K562 (cell line): ENCODE results near the gene IGF1R. TPM values are rescaled to one million over a fixed set of nuclear protein-coding genes. Genes with fewer than 3 reads are reported as not detected.

Experiments used
- ATAC-seq: fragments of 200-7000 bp; cut with Tn5 transposase; 3 replicates; pipeline ENCODE4 v1.9.1; 2020; ENCODE audit warnings: moderate library complexity
- BruUV-seq: library from RNA; stranded (reverse); fragments of 400-500 nt; replicated peaks from 2 replicates; lab custom pipeline; 2021; lab: Mats Ljungman, UMichigan
- CTCF ChIA-PET: fragments of 300-600 bp; formaldehyde crosslinking; extraction: SDS; loops from one replicate; lab custom pipeline; 2021; ENCODE audit warnings: low intra/inter-chr PET ratio; lab: Yijun Ruan, JAX
- POLR2A ChIA-PET: fragments of 300-600, 350-650 bp; sonication (Branson Sonifier 250); formaldehyde crosslinking; extraction: SDS; loops from one replicate; lab custom pipeline; 2021; ENCODE audit warnings: antibody characterized with exemption, inconsistent platforms; lab: Yijun Ruan, JAX
- DNase-seq, 4 experiments: peaks; one replicate each; pipeline versions ENCODE4 v3.0.0 to v3.0.0-alpha.2; 2011 to 2018; ENCODE audit warnings: low spot score in 3 of 4, mixed read lengths in 3 of 4; ENCODE audit errors: extremely low read depth in 1 of 4
- FAIRE-seq: peaks from 2 replicates; lab custom pipeline; 2011; peaks lifted over from hg19 to GRCh38; lab: Jason Lieb, UNC
- H2AFZ ChIP-seq: 2 replicates; pipeline ENCODE4 v1.6.0; 2011; ENCODE audit warnings: low read depth, low read length, control low read depth, inconsistent platforms
- H3K27ac ChIP-seq: fragments of 200-600 bp; 3 replicates; pipeline ENCODE4 v1.8.0; 2011; ENCODE audit warnings: low read depth, mild to moderate bottlenecking, control low read depth, inconsistent platforms, low read length, moderate library complexity, mixed read lengths; ENCODE audit errors: extremely low read depth
- H3K27me3 ChIP-seq, 2 experiments: fragments of 300-600 bp in 1 of 2; 2 replicates in 1 of 2; 3 replicates in 1 of 2; pipeline versions ENCODE4 v1.6.0 to v1.8.0; 2011; ENCODE audit warnings: inconsistent platforms in 2 of 2, low read length in 2 of 2, mild to moderate bottlenecking in 1 of 2, mixed read lengths in 1 of 2, moderate library complexity in 1 of 2; ENCODE audit not compliant: control insufficient read depth in 2 of 2, insufficient read depth in 2 of 2
- H3K36me3 ChIP-seq: fragments of 300-600 bp; 3 replicates; pipeline ENCODE4 v1.8.0; 2011; ENCODE audit warnings: mild to moderate bottlenecking, low read length, inconsistent platforms; ENCODE audit not compliant: control insufficient read depth, insufficient read depth
- H3K4me1 ChIP-seq, 2 experiments: fragments of 200-600 bp in 1 of 2; replicated peaks in 1 of 2; 2 replicates in 1 of 2; 3 replicates in 1 of 2; pipeline versions ENCODE4 v1.5.1 to v1.8.0; 2011; ENCODE audit warnings: inconsistent platforms in 2 of 2, low read length in 2 of 2, mild to moderate bottlenecking in 1 of 2, mixed read lengths in 1 of 2, moderate library complexity in 1 of 2; ENCODE audit not compliant: control insufficient read depth in 2 of 2, insufficient read depth in 2 of 2
- H3K4me2 ChIP-seq: 2 replicates; pipeline ENCODE4 v1.6.1; 2011; ENCODE audit warnings: low read length, control low read depth, inconsistent platforms, mixed read lengths; ENCODE audit not compliant: insufficient read depth
- H3K4me3 ChIP-seq: fragments of 200-600 bp; sonication (generic), shearing (Covaris generic); 2 replicates; pipeline ENCODE4 v1.5.1; 2016; ENCODE audit warnings: control low read depth, inconsistent platforms
- H3K79me2 ChIP-seq: fragments of 200-600 bp; 3 replicates; pipeline ENCODE4 v1.8.0; 2011; ENCODE audit warnings: low read length, inconsistent platforms; ENCODE audit not compliant: control insufficient read depth, insufficient read depth
- H3K9ac ChIP-seq, 2 experiments: 2 replicates each; pipeline versions ENCODE4 v1.6.0 to v1.6.1; 2011; ENCODE audit warnings: low read depth in 2 of 2, low read length in 2 of 2, control low read depth in 1 of 2, inconsistent platforms in 1 of 2, mild to moderate bottlenecking in 1 of 2, mixed read lengths in 1 of 2; ENCODE audit not compliant: insufficient read depth in 1 of 2
- H3K9me1 ChIP-seq: one replicate; pipeline ENCODE4 v1.6.0; 2011; ENCODE audit warnings: inconsistent platforms, mild to moderate bottlenecking, low read length, moderate library complexity; ENCODE audit not compliant: control insufficient read depth, insufficient read depth
- H3K9me3 ChIP-seq: replicated peaks from 2 replicates; pipeline ENCODE4 v1.5.1; 2011; ENCODE audit warnings: low read depth, low read length, inconsistent platforms; ENCODE audit not compliant: control insufficient read depth, insufficient read depth
- H4K20me1 ChIP-seq: replicated peaks from 2 replicates; pipeline ENCODE4 v1.6.1; 2011; ENCODE audit warnings: low read length, inconsistent platforms, mixed read lengths; ENCODE audit not compliant: control insufficient read depth, insufficient read depth
- DACH1 ChIP-seq: fragments of 450-650 bp; IDR thresholded peaks from 2 replicates; pipeline ENCODE4 v1.6.1; 2018; ENCODE audit not compliant: partially characterized antibody
- GTF2E2 ChIP-seq: fragments of 200-800 bp; sonication (Bioruptor generic); IDR thresholded peaks from 2 replicates; pipeline ENCODE4 v1.6.1; 2016; ENCODE audit warnings: missing genetic modification characterization, missing compliant biosample characterization
- HDAC2 ChIP-seq: fragments of 450-650 bp; IDR thresholded peaks from 2 replicates; pipeline ENCODE4 v1.6.1; 2016; ENCODE audit warnings: mild to moderate bottlenecking
- JUND ChIP-seq, 2 experiments: IDR thresholded peaks; 2 replicates in 1 of 2; 3 replicates in 1 of 2; pipeline ENCODE4 v1.6.1; 2011; ENCODE audit warnings: borderline replicate concordance in 2 of 2, low read depth in 2 of 2, low read length in 2 of 2, improper control_type of control experiment in 1 of 2, missing biosample characterization in 1 of 2, missing genetic modification characterization in 1 of 2, missing genetic modification reagents in 1 of 2
- MBD1 ChIP-seq: fragments of 250-450 bp; sonication (Bioruptor Pico); IDR thresholded peaks from 2 replicates; pipeline ENCODE4 v1.8.0; 2022; ENCODE audit warnings: inconsistent platforms
- PPARD ChIP-seq: fragments of 250-450 bp; sonication (Bioruptor Pico); IDR thresholded peaks from 2 replicates; pipeline ENCODE4 v1.8.0; 2022; ENCODE audit warnings: inconsistent platforms, mild to moderate bottlenecking, moderate library complexity
- SAFB ChIP-seq: fragments of 200-400 bp; formaldehyde crosslinking; IDR thresholded peaks from 2 replicates; pipeline ENCODE4 v1.6.1; 2017; ENCODE audit warnings: low read depth, low read length, borderline replicate concordance
- SIRT6 ChIP-seq: IDR thresholded peaks from one replicate; pipeline ENCODE4 v1.6.1; 2012; ENCODE audit warnings: low read depth, mild to moderate bottlenecking, control low read depth, inconsistent platforms, low read length, moderate library complexity
- TCF3 ChIP-seq: sonication (generic); formaldehyde crosslinking; IDR thresholded peaks from 2 replicates; pipeline ENCODE4 v1.4.0; 2020; ENCODE audit warnings: mild to moderate bottlenecking, missing genetic modification reagents
- ZNF354B ChIP-seq: fragments of 250-450 bp; sonication (Bioruptor Pico); IDR thresholded peaks from 2 replicates; pipeline ENCODE4 v1.4.0; 2020
- ZNF384 ChIP-seq: IDR thresholded peaks from 2 replicates; pipeline ENCODE4 v1.6.1; 2012; ENCODE audit warnings: low read depth, low read length, improper control_type of control experiment
- ZNF655 ChIP-seq: fragments of 250-450 bp; sonication (Bioruptor Pico); IDR thresholded peaks from 2 replicates; pipeline ENCODE4 v1.5.0; 2021
- WGBS: fragments of 100-300 bp; shearing (Covaris generic); methylation state at CpG from one replicate; pipeline ENCODE4 v1.1.6; 2016; ENCODE audit warnings: low coverage, mixed read lengths; ENCODE audit not compliant: insufficient coverage; ENCODE audit errors: missing lambda C conversion rate; 5-methylcytosine and 5-hydroxymethylcytosine counted together
- in situ Hi-C: fragments of 300-500 bp; cut with MboI; formaldehyde crosslinking; loops from 4 replicates; pipeline ENCODE4 v1.15.0; 2018; ENCODE audit warnings: inconsistent platforms, mixed read lengths
- intact Hi-C: fragments of 100-400 bp; cut with micrococcal nuclease; formaldehyde crosslinking; loops from 2 replicates; pipeline ENCODE4 v1.14.2; 2022
- polyA plus RNA-seq, 8 experiments: library from polyadenylated mRNA; depleted of rRNA in 4 of 8; stranded (reverse) in 5 of 8; unstranded in 3 of 8; fragments of >200 nt; fragmentation: Nextera tagmentation in 2 of 8; fragmentation: Illumina TruSeq in 1 of 8; extraction: Ambion mirVana in 2 of 8; extraction: Trizol in 1 of 8; gene quantifications; 2 replicates each; pipeline versions ENCODE4 v1.2.1 to v1.2.3, GENCODE V29; 2011 to 2014; ENCODE audit warnings: inconsistent platforms in 1 of 8, missing spikeins in 1 of 8
- total RNA-seq, 7 experiments: library from RNA; depleted of rRNA in 6 of 7; stranded (reverse); fragments of >200 nt in 6 of 7; fragmentation: Illumina TruSeq in 2 of 7; extraction: Trizol in 2 of 7; gene quantifications; 2 replicates each; pipeline versions ENCODE4 v1.2.1 to v1.2.3, GENCODE V29; 2011 to 2021; ENCODE audit warnings: low replicate concordance in 1 of 7
- TF ChIP-seq, protein P1 (sequence below): fragments of 250-450 bp; sonication (Bioruptor Pico); IDR thresholded peaks from 2 replicates; pipeline ENCODE4 v1.5.0; 2021

The IGF1R gene
- total and polyA plus RNA-seq, 9 of the 15 experiments (the other 6 are each of a cell fraction or from before 2014, with no cell fraction given): 0.35 to 8.0 (median 1.6) TPM

- in situ Hi-C loops: no loop called here
- CTCF ChIA-PET: no interaction called here
- WGBS: 1% methylated on average over 6 of the region's 6 CpGs
Measured at GRCh38 chr15:98612490-98613110, 35.7 kb upstream of the IGF1R start.

More at GRCh38 chr15:98612490-98613110, 35.7 kb upstream of the IGF1R start:
- TF ChIP-seq HDAC2 (no peak), SAFB (no peak), ZNF354B (CRISPR knock-in tag) (no peak), SIRT6 (no peak), GTF2E2 (tag) (no peak), PPARD (CRISPR knock-in tag) (no peak), ZNF655 (CRISPR knock-in tag) (no peak), MBD1 (CRISPR knock-in tag) (no peak), JUND (IDR thresholded peaks at IDR 0.05; ENCODE audit: borderline replicate concordance, low read depth, low read length) (no peak), JUND (tag; IDR thresholded peaks at IDR 0.05; ENCODE audit: borderline replicate concordance, low read depth, low read length) (no peak), TCF3 (CRISPR knock-in tag) (no peak), DACH1 (no peak), ZNF384 (no peak)
- TF ChIP-seq, protein P1, sequence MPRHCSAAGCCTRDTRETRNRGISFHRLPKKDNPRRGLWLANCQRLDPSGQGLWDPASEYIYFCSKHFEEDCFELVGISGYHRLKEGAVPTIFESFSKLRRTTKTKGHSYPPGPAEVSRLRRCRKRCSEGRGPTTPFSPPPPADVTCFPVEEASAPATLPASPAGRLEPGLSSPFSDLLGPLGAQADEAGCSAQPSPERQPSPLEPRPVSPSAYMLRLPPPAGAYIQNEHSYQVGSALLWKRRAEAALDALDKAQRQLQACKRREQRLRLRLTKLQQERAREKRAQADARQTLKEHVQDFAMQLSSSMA: no peak
- intact Hi-C loops: no loop called here
- Histone ChIP-seq H3K36me3 (no peaks in the 10 kb centered on the region), H3K9me1 (no peaks in the 10 kb centered on the region), H3K4me3 (no peak overlapping the region), H3K4me2 (no peak overlapping the region), H2AFZ (no peak overlapping the region), H3K9me3 (no peaks in the 10 kb centered on the region), H3K9ac (no peak overlapping the region), H3K27me3 (peaks cover 0 to 19% of the 10 kb centered on the region in 2 experiments; a peak in 4 of 5 replicates), H4K20me1 (no peaks in the 10 kb centered on the region), H3K27ac (no peak overlapping the region), H3K4me1 (no peaks in the 10 kb centered on the region), H3K79me2 (no peaks in the 10 kb centered on the region)
- ATAC-seq (no peak), FAIRE-seq (no peak), DNase-seq (no peak)
- POLR2A ChIA-PET: interaction anchor here (0.6 kb wide), 3 partner anchors 15 to 921 kb away, joined by 3 read pairs; no protein-coding TSS in a partner anchor
- BruUV-seq: no TSS peak
